Measurements from ENCODE around the gene PHB1.

PHB1 gene

GRCh38 chr17:49444384-49444783 lies 29.7 kb upstream of the PHB1 start:
- no peak overlapping the region for H3K27ac ChIP-seq (replicated peaks; ENCODE audit: low read length)
- peaks cover 0 to 5% of the 10 kb centered on the region in 2 donors for H3K9me3 ChIP-seq (replicated peaks in 1 of 2; ENCODE audit: control insufficient read depth in 2 of 2, insufficient read depth in 1 of 2, low read depth in 1 of 2, low read length in 2 of 2)
- H2BK12ac ChIP-seq (ENCODE audit: low read length), result no peak overlapping the region
- no peak overlapping the region for H2BK120ac ChIP-seq (ENCODE audit: low read depth, low read length)
- H2BK15ac ChIP-seq (ENCODE audit: low read length), result no peak overlapping the region
- H4K8ac ChIP-seq (ENCODE audit: low read depth, low read length), result no peak overlapping the region
- H3K79me1 ChIP-seq (ENCODE audit: low read depth, low read length), result no peaks in the 10 kb centered on the region
- no peak overlapping the region for H2BK5ac ChIP-seq (ENCODE audit: low read length)
- H4K91ac ChIP-seq (ENCODE audit: low read depth, low read length, poor library complexity), result no peak overlapping the region
- H3K23ac ChIP-seq (ENCODE audit: low read depth, low read length, poor library complexity), result no peak overlapping the region
- no CpG with 5 or more reads among the region's 12 CpGs for WGBS, 2 donors (ENCODE audit: extremely low coverage in 2 of 2, insufficient read length in 2 of 2, insufficient replicate concordance in 1 of 2)
- H3K18ac ChIP-seq (ENCODE audit: low read length), result no peak overlapping the region
- H3K4me3 ChIP-seq (ENCODE audit: low read length in 2 of 2), result no peak overlapping the region
- no peak overlapping the region for H2AFZ ChIP-seq (ENCODE audit: low read length)
- H3K4me1 ChIP-seq (ENCODE audit: control insufficient read depth in 2 of 2, insufficient read depth in 1 of 2, low read depth in 1 of 2, low read length in 2 of 2), result peaks cover 4 to 16% of the 10 kb centered on the region in 2 donors
- peaks cover 0 to 78% (median 0%) of the 10 kb centered on the region in 3 experiments for H3K27me3 ChIP-seq (ENCODE audit: control insufficient read depth in 3 of 3, insufficient read depth in 3 of 3, low read depth in 1 of 3, low read length in 3 of 3)
- no peak for DNase-seq (ENCODE audit: low spot score)
- no peak overlapping the region for H3K4ac ChIP-seq (ENCODE audit: low read length)
- no peak overlapping the region for H3K4me2 ChIP-seq (ENCODE audit: insufficient read depth, low read length, poor library complexity, severe bottlenecking)
- H3K36me3 ChIP-seq (replicated peaks in 1 of 2; ENCODE audit: control insufficient read depth in 2 of 2, insufficient read depth in 2 of 2, low read length in 2 of 2), result no peaks in the 10 kb centered on the region
- H2AK5ac ChIP-seq (ENCODE audit: low read depth, low read length), result no peak overlapping the region
- no peak overlapping the region for H3K14ac ChIP-seq (ENCODE audit: low read length)
- no peak overlapping the region for H3K9ac ChIP-seq (ENCODE audit: low read depth, low read length, poor library complexity)

GRCh38 chr17:49443862-49444261 lies 29.2 kb upstream of the PHB1 start:
- no peaks in the 10 kb centered on the region for H3K79me1 ChIP-seq (ENCODE audit: low read depth, low read length)
- peaks cover 0 to 5% of the 10 kb centered on the region in 2 donors for H3K9me3 ChIP-seq (replicated peaks in 1 of 2; ENCODE audit: control insufficient read depth in 2 of 2, insufficient read depth in 1 of 2, low read depth in 1 of 2, low read length in 2 of 2)
- H2BK15ac ChIP-seq (ENCODE audit: low read length), result no peak overlapping the region
- WGBS, 2 donors (ENCODE audit: extremely low coverage in 2 of 2, insufficient read length in 2 of 2, insufficient replicate concordance in 1 of 2), result no CpG with 5 or more reads among the region's 6 CpGs
- no peak overlapping the region for H3K23ac ChIP-seq (ENCODE audit: low read depth, low read length, poor library complexity)
- no peak overlapping the region for H2BK120ac ChIP-seq (ENCODE audit: low read depth, low read length)
- no peak overlapping the region for H3K27ac ChIP-seq (replicated peaks; ENCODE audit: low read length)
- peak overlapping the region; percentile 77 for H2BK12ac ChIP-seq (ENCODE audit: low read length)
- H3K4me1 ChIP-seq (ENCODE audit: control insufficient read depth in 2 of 2, insufficient read depth in 1 of 2, low read depth in 1 of 2, low read length in 2 of 2), result peaks cover 9 to 21% of the 10 kb centered on the region in 2 donors
- H3K4me3 ChIP-seq (ENCODE audit: low read length in 2 of 2), result no peak overlapping the region
- H3K18ac ChIP-seq (ENCODE audit: low read length), result no peak overlapping the region
- no peak for DNase-seq (ENCODE audit: low spot score)
- H3K4me2 ChIP-seq (ENCODE audit: insufficient read depth, low read length, poor library complexity, severe bottlenecking), result no peak overlapping the region
- peak overlapping the region; percentile 2 for H3K4ac ChIP-seq (ENCODE audit: low read length)
- H4K8ac ChIP-seq (ENCODE audit: low read depth, low read length), result no peak overlapping the region
- no peaks in the 10 kb centered on the region for H3K36me3 ChIP-seq (replicated peaks in 1 of 2; ENCODE audit: control insufficient read depth in 2 of 2, insufficient read depth in 2 of 2, low read length in 2 of 2)
- H2BK5ac ChIP-seq (ENCODE audit: low read length), result no peak overlapping the region
- H3K27me3 ChIP-seq (ENCODE audit: control insufficient read depth in 3 of 3, insufficient read depth in 3 of 3, low read depth in 1 of 3, low read length in 3 of 3), result peaks cover 0 to 84% (median 0%) of the 10 kb centered on the region in 3 experiments
- no peak overlapping the region for H3K9ac ChIP-seq (ENCODE audit: low read depth, low read length, poor library complexity)
- H2AK5ac ChIP-seq (ENCODE audit: low read depth, low read length), result no peak overlapping the region
- no peak overlapping the region for H2AFZ ChIP-seq (ENCODE audit: low read length)
- H4K91ac ChIP-seq (ENCODE audit: low read depth, low read length, poor library complexity), result no peak overlapping the region
- no peak overlapping the region for H3K14ac ChIP-seq (ENCODE audit: low read length)

- no peak overlapping the region for H3K4ac ChIP-seq (ENCODE audit: low read length)
- H3K9me3 ChIP-seq (replicated peaks in 1 of 2; ENCODE audit: control insufficient read depth in 2 of 2, insufficient read depth in 1 of 2, low read depth in 1 of 2, low read length in 2 of 2), result peaks cover 0 to 5% of the 10 kb centered on the region in 2 donors
- H2AK5ac ChIP-seq (ENCODE audit: low read depth, low read length), result peak overlapping the region; percentile 48
- no peak overlapping the region for H4K91ac ChIP-seq (ENCODE audit: low read depth, low read length, poor library complexity)
- peak overlapping the region; percentile 56 for H2BK120ac ChIP-seq (ENCODE audit: low read depth, low read length)
- WGBS, 2 donors (ENCODE audit: extremely low coverage in 2 of 2, insufficient read length in 2 of 2, insufficient replicate concordance in 1 of 2), result no CpG with 5 or more reads among the region's 9 CpGs
- H3K4me3 ChIP-seq (ENCODE audit: low read length in 2 of 2), result no peak overlapping the region
- H3K4me2 ChIP-seq (ENCODE audit: insufficient read depth, low read length, poor library complexity, severe bottlenecking), result no peak overlapping the region
- peaks cover 0 to 83% (median 0%) of the 10 kb centered on the region in 3 experiments for H3K27me3 ChIP-seq (ENCODE audit: control insufficient read depth in 3 of 3, insufficient read depth in 3 of 3, low read depth in 1 of 3, low read length in 3 of 3)
- no peaks in the 10 kb centered on the region for H3K79me1 ChIP-seq (ENCODE audit: low read depth, low read length)
- H3K36me3 ChIP-seq (replicated peaks in 1 of 2; ENCODE audit: control insufficient read depth in 2 of 2, insufficient read depth in 2 of 2, low read length in 2 of 2), result no peaks in the 10 kb centered on the region
- no peak overlapping the region for H2AFZ ChIP-seq (ENCODE audit: low read length)
- H2BK15ac ChIP-seq (ENCODE audit: low read length), result no peak overlapping the region
- peak overlapping the region; percentile 20 for H3K18ac ChIP-seq (ENCODE audit: low read length)
- no peak overlapping the region for H2BK12ac ChIP-seq (ENCODE audit: low read length)
- no peak for DNase-seq (ENCODE audit: low spot score)
- no peak overlapping the region for H3K14ac ChIP-seq (ENCODE audit: low read length)
- no peak overlapping the region for H3K23ac ChIP-seq (ENCODE audit: low read depth, low read length, poor library complexity)
- H4K8ac ChIP-seq (ENCODE audit: low read depth, low read length), result no peak overlapping the region
- H3K27ac ChIP-seq (replicated peaks; ENCODE audit: low read length), result no peak overlapping the region
- H3K4me1 ChIP-seq (ENCODE audit: control insufficient read depth in 2 of 2, insufficient read depth in 1 of 2, low read depth in 1 of 2, low read length in 2 of 2), result peaks cover 16 to 27% of the 10 kb centered on the region in 2 donors
- H3K9ac ChIP-seq (ENCODE audit: low read depth, low read length, poor library complexity), result no peak overlapping the region
- peak overlapping the region; percentile 0 for H2BK5ac ChIP-seq (ENCODE audit: low read length)
Measured at GRCh38 chr17:49442041-49442440, 27.4 kb upstream of the PHB1 start.

- peaks cover 16 to 28% of the 10 kb centered on the region in 2 donors for H3K4me1 ChIP-seq (ENCODE audit: control insufficient read depth in 2 of 2, insufficient read depth in 1 of 2, low read depth in 1 of 2, low read length in 2 of 2)
- no peaks in the 10 kb centered on the region for H3K79me1 ChIP-seq (ENCODE audit: low read depth, low read length)
- 91% methylated on average over 1 of the region's 4 CpGs; no CpG with 5 or more reads in 1 of the 2 donors for WGBS, 2 donors (ENCODE audit: extremely low coverage in 2 of 2, insufficient read length in 2 of 2, insufficient replicate concordance in 1 of 2)
- no peak overlapping the region for H3K4me2 ChIP-seq (ENCODE audit: insufficient read depth, low read length, poor library complexity, severe bottlenecking)
- H3K4ac ChIP-seq (ENCODE audit: low read length), result no peak overlapping the region
- H2BK120ac ChIP-seq (ENCODE audit: low read depth, low read length), result no peak overlapping the region
- no peak overlapping the region for H3K4me3 ChIP-seq (ENCODE audit: low read length in 2 of 2)
- no peak overlapping the region for H4K8ac ChIP-seq (ENCODE audit: low read depth, low read length)
- peaks cover 0 to 5% of the 10 kb centered on the region in 2 donors for H3K9me3 ChIP-seq (replicated peaks in 1 of 2; ENCODE audit: control insufficient read depth in 2 of 2, insufficient read depth in 1 of 2, low read depth in 1 of 2, low read length in 2 of 2)
- no peak overlapping the region for H3K9ac ChIP-seq (ENCODE audit: low read depth, low read length, poor library complexity)
- no peak overlapping the region for H2AFZ ChIP-seq (ENCODE audit: low read length)
- peak overlapping the region; percentile 53 for H3K18ac ChIP-seq (ENCODE audit: low read length)
- H2BK5ac ChIP-seq (ENCODE audit: low read length), result peak overlapping the region; percentile 0
- H3K23ac ChIP-seq (ENCODE audit: low read depth, low read length, poor library complexity), result no peak overlapping the region
- H3K27me3 ChIP-seq (ENCODE audit: control insufficient read depth in 3 of 3, insufficient read depth in 3 of 3, low read depth in 1 of 3, low read length in 3 of 3), result peaks cover 0 to 85% (median 0%) of the 10 kb centered on the region in 3 experiments
- no peak overlapping the region for H4K91ac ChIP-seq (ENCODE audit: low read depth, low read length, poor library complexity)
- no peak overlapping the region for H3K27ac ChIP-seq (replicated peaks; ENCODE audit: low read length)
- DNase-seq (ENCODE audit: low spot score), result no peak
- H2BK15ac ChIP-seq (ENCODE audit: low read length), result peak overlapping the region; percentile 84
- peak overlapping the region; percentile 92 for H2BK12ac ChIP-seq (ENCODE audit: low read length)
- no peak overlapping the region for H3K14ac ChIP-seq (ENCODE audit: low read length)
- H3K36me3 ChIP-seq (replicated peaks in 1 of 2; ENCODE audit: control insufficient read depth in 2 of 2, insufficient read depth in 2 of 2, low read length in 2 of 2), result no peaks in the 10 kb centered on the region
- peak overlapping the region; percentile 48 for H2AK5ac ChIP-seq (ENCODE audit: low read depth, low read length)
Measured at GRCh38 chr17:49441578-49441977, 26.9 kb upstream of the PHB1 start.

Measured in neuronal stem cell (in vitro differentiated cells).